ENCODE measurements around the gene SLC6A1.

DNA sequence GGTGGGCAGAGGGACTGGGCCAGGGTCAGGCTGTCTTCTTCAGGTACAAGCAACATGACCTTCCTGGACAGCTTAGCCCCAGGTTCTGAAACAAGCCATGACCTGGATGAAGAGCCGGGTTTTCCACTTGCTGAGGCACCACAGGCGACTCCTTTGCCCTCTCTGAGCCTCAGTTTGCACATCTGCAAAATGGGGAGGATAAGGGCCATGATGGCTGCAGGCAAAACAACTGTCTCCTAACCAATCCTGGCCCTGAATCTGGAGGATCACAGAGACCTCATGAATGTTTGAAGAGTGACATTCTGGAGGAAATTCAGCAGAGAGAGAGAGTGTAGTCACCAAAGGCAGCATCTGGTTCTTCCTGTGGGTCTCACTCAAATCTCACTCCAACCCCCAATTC is 8.0 kb downstream of the SLC6A1 start:
- TF ChIP-seq, protein P1, sequence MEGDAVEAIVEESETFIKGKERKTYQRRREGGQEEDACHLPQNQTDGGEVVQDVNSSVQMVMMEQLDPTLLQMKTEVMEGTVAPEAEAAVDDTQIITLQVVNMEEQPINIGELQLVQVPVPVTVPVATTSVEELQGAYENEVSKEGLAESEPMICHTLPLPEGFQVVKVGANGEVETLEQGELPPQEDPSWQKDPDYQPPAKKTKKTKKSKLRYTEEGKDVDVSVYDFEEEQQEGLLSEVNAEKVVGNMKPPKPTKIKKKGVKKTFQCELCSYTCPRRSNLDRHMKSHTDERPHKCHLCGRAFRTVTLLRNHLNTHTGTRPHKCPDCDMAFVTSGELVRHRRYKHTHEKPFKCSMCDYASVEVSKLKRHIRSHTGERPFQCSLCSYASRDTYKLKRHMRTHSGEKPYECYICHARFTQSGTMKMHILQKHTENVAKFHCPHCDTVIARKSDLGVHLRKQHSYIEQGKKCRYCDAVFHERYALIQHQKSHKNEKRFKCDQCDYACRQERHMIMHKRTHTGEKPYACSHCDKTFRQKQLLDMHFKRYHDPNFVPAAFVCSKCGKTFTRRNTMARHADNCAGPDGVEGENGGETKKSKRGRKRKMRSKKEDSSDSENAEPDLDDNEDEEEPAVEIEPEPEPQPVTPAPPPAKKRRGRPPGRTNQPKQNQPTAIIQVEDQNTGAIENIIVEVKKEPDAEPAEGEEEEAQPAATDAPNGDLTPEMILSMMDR (conservative IDR thresholded peaks at IDR 0.05; ENCODE audit: low read length), result no peak
- TF ChIP-seq EZH2phosphoT487 (IDR thresholded peaks at IDR 0.05; ENCODE audit: borderline replicate concordance, low read depth, low read length), result no peak
